Type B pancreatic cell (in vitro differentiated cells): Measurements from ENCODE around the gene ITGB7. TPM values are rescaled to one million over a fixed set of nuclear protein-coding genes. Genes with fewer than 3 reads are reported as not detected.
A peak's percentile ranks its signal among the peaks of the same experiment; 100 is the strongest.

ENCODE experiments used
- DNase-seq: peaks from one replicate; pipeline ENCODE4 v3.0.0; 2021; ENCODE audit warnings: mixed read lengths; ENCODE audit not compliant: unreplicated experiment; ENCODE audit errors: extremely low spot score
- H3K27ac Mint-ChIP-seq: 2 replicates; pipeline ENCODE4 v1.8.0; 2021; ENCODE audit warnings: mild to moderate bottlenecking, mixed read lengths
- H3K27me3 Mint-ChIP-seq: 2 replicates; pipeline ENCODE4 v1.8.0; 2021; ENCODE audit warnings: mixed read lengths
- H3K36me3 Mint-ChIP-seq: 2 replicates; pipeline ENCODE4 v1.8.0; 2021; ENCODE audit warnings: mixed read lengths
- H3K4me1 Mint-ChIP-seq: one replicate; pipeline ENCODE4 v1.8.0; 2021; ENCODE audit warnings: mixed read lengths; ENCODE audit not compliant: unreplicated experiment
- H3K4me3 Mint-ChIP-seq: 2 replicates; pipeline ENCODE4 v1.8.0; 2021; ENCODE audit warnings: mild to moderate bottlenecking, mixed read lengths
- H3K9me3 Mint-ChIP-seq: 2 replicates; pipeline ENCODE4 v1.8.0; 2021; ENCODE audit warnings: mixed read lengths
- CTCF ChIP-seq: fragments of 200-600 bp; sonication (generic); conservative IDR thresholded peaks from 2 replicates; pipeline ENCODE4 v1.5.0; 2021; ENCODE audit warnings: antibody characterized with exemption, mild to moderate bottlenecking
- long read RNA-seq: library from polyadenylated mRNA; unstranded; transcript quantifications from one replicate; pipeline ENCODE4 v2.0.0, GENCODE V29; 2020
- total RNA-seq: library from RNA; stranded (reverse); gene quantifications from 2 replicates; pipeline ENCODE4 v1.2.1, GENCODE V29; 2021; ENCODE audit warnings: low replicate concordance

ITGB7 gene, protein sequence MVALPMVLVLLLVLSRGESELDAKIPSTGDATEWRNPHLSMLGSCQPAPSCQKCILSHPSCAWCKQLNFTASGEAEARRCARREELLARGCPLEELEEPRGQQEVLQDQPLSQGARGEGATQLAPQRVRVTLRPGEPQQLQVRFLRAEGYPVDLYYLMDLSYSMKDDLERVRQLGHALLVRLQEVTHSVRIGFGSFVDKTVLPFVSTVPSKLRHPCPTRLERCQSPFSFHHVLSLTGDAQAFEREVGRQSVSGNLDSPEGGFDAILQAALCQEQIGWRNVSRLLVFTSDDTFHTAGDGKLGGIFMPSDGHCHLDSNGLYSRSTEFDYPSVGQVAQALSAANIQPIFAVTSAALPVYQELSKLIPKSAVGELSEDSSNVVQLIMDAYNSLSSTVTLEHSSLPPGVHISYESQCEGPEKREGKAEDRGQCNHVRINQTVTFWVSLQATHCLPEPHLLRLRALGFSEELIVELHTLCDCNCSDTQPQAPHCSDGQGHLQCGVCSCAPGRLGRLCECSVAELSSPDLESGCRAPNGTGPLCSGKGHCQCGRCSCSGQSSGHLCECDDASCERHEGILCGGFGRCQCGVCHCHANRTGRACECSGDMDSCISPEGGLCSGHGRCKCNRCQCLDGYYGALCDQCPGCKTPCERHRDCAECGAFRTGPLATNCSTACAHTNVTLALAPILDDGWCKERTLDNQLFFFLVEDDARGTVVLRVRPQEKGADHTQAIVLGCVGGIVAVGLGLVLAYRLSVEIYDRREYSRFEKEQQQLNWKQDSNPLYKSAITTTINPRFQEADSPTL
- 3.2 and 4.2 TPM in 2 replicates for total RNA-seq
- long read RNA-seq, partial matches to known transcripts: 2 of 3 reads
- long read RNA-seq, other reads (novel, unspliced or antisense): 1 of 3 reads

GRCh38 chr12:53207042-53207441 lies at the start of gene ITGB7:
TSS of gene ITGB7 (minus strand) at chr12:53207251. CDS start at chr12:53200443, 6,808 bp downstream.
- TF ChIP-seq CTCF: no peak
- Mint-ChIP-seq H3K4me3 (no peak within 1 kb of the TSS), H3K4me1 (peaks cover 8% of the 10 kb centered on the region), H3K9me3 (no peaks in the 10 kb centered on the region), H3K27me3 (no peaks in the 10 kb centered on the region), H3K36me3 (no peaks in the 10 kb centered on the region), H3K27ac (peak within 1 kb of the TSS; percentile 61)
- DNase-seq: no peak

DNA sequence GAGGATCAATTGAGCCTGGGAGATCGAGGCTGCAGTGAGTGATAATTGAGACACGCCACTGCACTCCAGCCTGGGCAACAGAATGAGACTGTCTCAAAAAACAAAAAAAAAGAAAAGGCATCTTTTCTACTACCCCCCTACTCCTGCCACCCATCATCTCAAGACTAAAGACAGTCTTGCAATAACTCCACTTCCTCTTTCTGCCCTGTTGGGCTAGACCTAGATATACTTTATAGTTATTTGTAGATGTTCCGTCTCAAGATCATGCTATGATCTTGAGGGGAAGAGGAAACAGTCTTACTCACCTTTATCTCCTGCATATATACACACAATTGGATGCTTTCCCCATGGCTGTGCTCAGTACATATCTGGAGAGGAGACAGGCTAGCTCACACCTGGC lies 48.9 kb upstream of the ITGB7 start:
- Mint-ChIP-seq H3K27me3 (no peaks in the 10 kb centered on the region), H3K36me3 (no peaks in the 10 kb centered on the region), H3K4me3 (no peak overlapping the region), H3K4me1 (peaks cover 13% of the 10 kb centered on the region), H3K9me3 (no peaks in the 10 kb centered on the region), H3K27ac (no peak overlapping the region)
- no peak for DNase-seq
- no peak for TF ChIP-seq CTCF

- Mint-ChIP-seq H3K4me1 (peaks cover 16% of the 10 kb centered on the region), H3K27me3 (no peaks in the 10 kb centered on the region), H3K9me3 (no peaks in the 10 kb centered on the region), H3K36me3 (no peaks in the 10 kb centered on the region), H3K4me3 (no peak overlapping the region), H3K27ac (no peak overlapping the region)
- TF ChIP-seq CTCF: no peak
- no peak for DNase-seq
Measured at GRCh38 chr12:53254816-53255545, 47.9 kb upstream of the ITGB7 start.

DNA sequence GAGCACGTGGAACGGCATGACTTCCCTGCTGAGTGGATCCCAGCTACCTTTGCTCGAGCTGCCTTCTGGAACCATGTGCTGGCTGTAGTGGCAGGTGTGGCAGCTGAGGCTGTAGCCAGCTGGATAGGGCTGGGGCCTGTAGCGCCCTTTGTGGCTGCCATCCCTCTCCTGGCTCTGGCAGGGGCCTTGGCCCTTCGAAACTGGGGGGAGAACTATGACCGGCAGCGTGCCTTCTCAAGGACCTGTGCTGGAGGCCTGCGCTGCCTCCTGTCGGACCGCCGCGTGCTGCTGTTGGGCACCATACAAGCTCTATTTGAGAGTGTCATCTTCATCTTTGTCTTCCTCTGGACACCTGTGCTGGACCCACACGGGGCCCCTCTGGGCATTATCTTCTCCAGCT lies 46.2 kb upstream of the ITGB7 start:
- peak overlapping the region; percentile 94 for H3K27ac Mint-ChIP-seq

More for the DNA sequence above, 46.2 kb upstream of the ITGB7 start:
- no peaks in the 10 kb centered on the region for H3K27me3 Mint-ChIP-seq
- H3K36me3 Mint-ChIP-seq: no peaks in the 10 kb centered on the region
- H3K9me3 Mint-ChIP-seq: no peaks in the 10 kb centered on the region
- peaks cover 16% of the 10 kb centered on the region for H3K4me1 Mint-ChIP-seq
- TF ChIP-seq CTCF: no peak
- peak overlapping the region; percentile 98 for H3K4me3 Mint-ChIP-seq
- DNase-seq: no peak
